Transverse colon (tissue), 4 donors: ENCODE results near the gene MTRR. TPM values are rescaled to one million over a fixed set of nuclear protein-coding genes. Genes with fewer than 3 reads are reported as not detected.

ENCODE experiments used
- DNase-seq: peaks from one replicate; pipeline ENCODE4 v3.0.0-alpha.2; 2019
- H3K27ac ChIP-seq, 4 donors: fragments of 200-600 bp; sonication (generic); 2 replicates each; pipeline ENCODE4 v1.5.1; 2016 to 2018; ENCODE audit warnings: inconsistent platforms in 4 of 4
- H3K27me3 ChIP-seq: fragments of 200-600 bp; sonication (generic); 2 replicates; pipeline ENCODE4 v1.5.1; 2017; ENCODE audit warnings: inconsistent platforms
- H3K36me3 ChIP-seq, 4 donors: fragments of 200-600 bp; sonication (generic); 2 replicates each; pipeline ENCODE4 v1.5.1; 2017 to 2019; ENCODE audit warnings: inconsistent platforms in 4 of 4
- H3K4me1 ChIP-seq, 4 donors: fragments of 200-600 bp; sonication (generic); 2 replicates each; pipeline ENCODE4 v1.5.1; 2017 to 2020; ENCODE audit warnings: inconsistent platforms in 4 of 4
- H3K4me3 ChIP-seq, 4 donors: fragments of 200-600 bp; sonication (generic); 1 replicate in 1 of 4; 2 replicates in 3 of 4; pipeline versions ENCODE4 v1.5.1 to v1.6.1; 2017 to 2019; ENCODE audit warnings: inconsistent platforms in 4 of 4
- H3K9me3 ChIP-seq, 2 donors: fragments of 200-600 bp; sonication (generic); 2 replicates each; pipeline ENCODE4 v1.5.1; 2017 to 2019; ENCODE audit warnings: inconsistent platforms in 2 of 2
- EP300 ChIP-seq: sonication (generic); formaldehyde crosslinking; IDR thresholded peaks from one replicate; pipeline ENCODE4 v1.6.1; 2017; ENCODE audit warnings: antibody characterized with exemption, low read depth
- POLR2A ChIP-seq: fragments of 450-650 bp; IDR thresholded peaks from one replicate; pipeline ENCODE4 v1.6.1; 2016; ENCODE audit warnings: antibody characterized with exemption, mild to moderate bottlenecking, moderate library complexity
- POLR2AphosphoS5 ChIP-seq, 3 donors: sonication (generic); formaldehyde crosslinking; IDR thresholded peaks; one replicate each; pipeline ENCODE4 v1.6.1; 2016; ENCODE audit warnings: antibody characterized with exemption in 3 of 3
- WGBS, 2 donors: methylation state at CpG; one replicate each; pipeline ENCODE4 v1.1.5; 2018; ENCODE audit warnings: low coverage in 1 of 2; 5-methylcytosine and 5-hydroxymethylcytosine counted together
- in situ Hi-C, 4 donors: fragments of 200-750 bp; cut with MboI; loops; one replicate each; pipeline versions ENCODE4 v1.15.0 to v1.15.1; 2017; ENCODE audit warnings: low sequenced_read_pairs in 3 of 4, low pct_ligation_motif_present in 1 of 4, low pct_unique_long_range_greater_than_20kb in 1 of 4
- intact Hi-C: fragments of 100-400 bp; cut with DNase I; formaldehyde crosslinking; loops from one replicate; pipeline ENCODE4 v1.15.1; 2023; ENCODE audit warnings: low total_unique reads
- total RNA-seq, 4 donors: library from RNA; depleted of rRNA; stranded (reverse); fragments of >200 nt; gene quantifications; one replicate each; pipeline ENCODE4 v1.1.0, GENCODE V29; 2016
- TF ChIP-seq, protein P1 (sequence below), 5 experiments: fragments of 200-600 bp in 3 of 5; fragments of 450-650 bp in 2 of 5; sonication (generic) in 3 of 5; IDR thresholded peaks; 1 replicate in 2 of 5; 2 replicates in 3 of 5; pipeline ENCODE4 v1.5.1; 2016 to 2017; ENCODE audit warnings: antibody characterized with exemption in 5 of 5, inconsistent platforms in 3 of 5, mild to moderate bottlenecking in 2 of 5, moderate library complexity in 1 of 5

Gene MTRR
- total RNA-seq, 4 donors from 2014 or later = 31.4 to 120 (median 43.4) TPM

DNA sequence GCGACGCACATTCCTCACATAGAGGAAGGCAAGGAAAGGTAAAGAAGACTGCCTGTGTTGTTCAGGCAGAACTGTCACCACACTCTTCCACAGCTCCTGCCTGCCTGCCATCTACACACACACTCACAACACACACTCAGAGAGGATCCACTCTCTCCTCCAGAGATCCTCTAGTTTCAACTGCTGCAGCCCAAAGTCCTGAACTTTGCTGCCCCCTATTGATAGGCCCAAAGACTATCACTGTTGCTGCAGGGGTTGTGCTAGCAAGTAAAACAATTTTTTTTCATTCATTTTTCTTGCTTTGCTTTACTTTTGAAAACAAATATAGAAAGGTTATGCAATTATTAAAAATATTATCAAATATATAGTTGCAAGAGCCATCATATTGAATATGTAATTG lies 12.1 kb upstream of the MTRR start:
- in situ Hi-C loops = no loop called here

DNA sequence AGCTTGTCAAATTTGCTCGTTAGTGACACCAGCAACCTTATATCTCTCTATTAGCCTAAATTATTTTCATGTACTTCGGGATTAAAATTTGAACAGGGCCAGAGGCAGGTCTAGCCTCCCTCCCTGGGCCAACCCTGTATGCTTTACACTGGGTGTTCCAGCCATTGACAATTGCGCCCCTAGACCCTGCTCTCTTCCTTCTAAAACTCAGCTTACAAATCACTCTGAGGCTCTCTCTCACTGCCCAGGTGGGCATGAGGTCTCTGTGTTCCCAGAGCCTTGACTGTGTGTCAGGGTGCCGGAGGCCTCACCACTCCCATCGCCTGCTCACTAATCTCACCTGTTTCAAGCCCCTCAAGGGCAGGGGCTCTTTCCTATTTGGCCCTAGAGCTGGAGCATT lies 11.6 kb upstream of the MTRR start:
- intact Hi-C loops (no loop called here), in situ Hi-C loops (no loop called here)
- H3K27me3 ChIP-seq = peaks cover 2% of the 10 kb centered on the region
- H3K36me3 ChIP-seq = peaks cover 0 to 29% (median 13%) of the 10 kb centered on the region in 4 donors
- H3K9me3 ChIP-seq = no peaks in the 10 kb centered on the region
- TF ChIP-seq, protein P1, sequence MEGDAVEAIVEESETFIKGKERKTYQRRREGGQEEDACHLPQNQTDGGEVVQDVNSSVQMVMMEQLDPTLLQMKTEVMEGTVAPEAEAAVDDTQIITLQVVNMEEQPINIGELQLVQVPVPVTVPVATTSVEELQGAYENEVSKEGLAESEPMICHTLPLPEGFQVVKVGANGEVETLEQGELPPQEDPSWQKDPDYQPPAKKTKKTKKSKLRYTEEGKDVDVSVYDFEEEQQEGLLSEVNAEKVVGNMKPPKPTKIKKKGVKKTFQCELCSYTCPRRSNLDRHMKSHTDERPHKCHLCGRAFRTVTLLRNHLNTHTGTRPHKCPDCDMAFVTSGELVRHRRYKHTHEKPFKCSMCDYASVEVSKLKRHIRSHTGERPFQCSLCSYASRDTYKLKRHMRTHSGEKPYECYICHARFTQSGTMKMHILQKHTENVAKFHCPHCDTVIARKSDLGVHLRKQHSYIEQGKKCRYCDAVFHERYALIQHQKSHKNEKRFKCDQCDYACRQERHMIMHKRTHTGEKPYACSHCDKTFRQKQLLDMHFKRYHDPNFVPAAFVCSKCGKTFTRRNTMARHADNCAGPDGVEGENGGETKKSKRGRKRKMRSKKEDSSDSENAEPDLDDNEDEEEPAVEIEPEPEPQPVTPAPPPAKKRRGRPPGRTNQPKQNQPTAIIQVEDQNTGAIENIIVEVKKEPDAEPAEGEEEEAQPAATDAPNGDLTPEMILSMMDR (IDR thresholded peaks at IDR 0.05) = no peak
- TF ChIP-seq POLR2AphosphoS5 (IDR thresholded peaks at IDR 0.05) = no peak
- WGBS, 2 donors = 68 to 85% methylated on average over 2 to 5 of the region's 5 CpGs
- no peak for DNase-seq
- no peaks in the 10 kb centered on the region for H3K4me1 ChIP-seq
- no peak overlapping the region for H3K27ac ChIP-seq
- no peak overlapping the region for H3K4me3 ChIP-seq

More for the DNA sequence above, 12.1 kb upstream of the MTRR start:
- 100% methylated on average over 2 of the region's 2 CpGs for WGBS, 2 donors
- no peak overlapping the region for H3K4me3 ChIP-seq
- TF ChIP-seq, protein P1 (IDR thresholded peaks at IDR 0.05) = peak; percentile 27 to 49 (median 45)
- no peak for TF ChIP-seq POLR2A
- H3K4me1 ChIP-seq = no peaks in the 10 kb centered on the region
- peak; percentile 10 for DNase-seq
- H3K27ac ChIP-seq = no peak overlapping the region
- no peaks in the 10 kb centered on the region for H3K9me3 ChIP-seq
- intact Hi-C loops = no loop called here
- H3K36me3 ChIP-seq = peaks cover 0 to 24% (median 10%) of the 10 kb centered on the region in 4 donors
- peaks cover 3% of the 10 kb centered on the region for H3K27me3 ChIP-seq

DNA sequence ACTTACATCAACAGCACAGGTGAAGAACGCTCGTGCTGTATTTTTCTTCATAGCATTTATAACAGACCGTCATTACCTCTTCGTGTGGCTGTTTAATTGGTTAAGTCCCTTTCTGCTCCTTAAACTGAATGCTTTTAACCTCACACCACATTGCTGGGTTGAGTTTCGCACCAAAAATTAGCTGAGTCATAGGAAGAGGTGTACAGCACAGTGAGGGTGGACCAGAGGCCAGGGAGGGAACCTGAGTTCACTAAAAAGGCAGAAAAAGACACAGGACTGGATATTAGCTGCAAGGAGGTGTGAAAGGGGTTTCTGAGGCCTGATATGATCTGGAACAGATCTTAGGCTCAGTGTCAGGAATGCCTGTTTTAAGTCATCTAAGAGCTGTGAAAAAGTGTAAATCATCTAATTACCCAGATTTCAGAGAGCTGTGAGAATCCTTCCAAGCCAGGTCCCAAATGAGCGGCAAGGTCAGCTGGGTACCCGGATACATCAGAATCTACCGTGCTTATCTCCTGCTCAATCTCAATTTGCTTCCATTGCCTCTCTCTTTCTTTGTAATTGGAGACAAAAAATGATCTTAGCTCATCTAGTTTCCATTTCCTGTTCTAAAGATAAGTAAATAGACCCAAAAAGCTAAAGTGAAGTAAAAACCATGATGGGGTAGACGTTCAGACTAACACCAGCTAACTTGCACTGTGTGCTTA lies 10.9 kb upstream of the MTRR start:
- no peak for TF ChIP-seq POLR2AphosphoS5 (IDR thresholded peaks at IDR 0.05)
- no peak for TF ChIP-seq POLR2A
- no peak for TF ChIP-seq EP300
- TF ChIP-seq, protein P1 (IDR thresholded peaks at IDR 0.05) = no peak
- Histone ChIP-seq H3K4me3 (no peak overlapping the region), H3K9me3 (no peaks in the 10 kb centered on the region), H3K27ac (no peak overlapping the region), H3K36me3 (peaks cover 0 to 34% (median 14%) of the 10 kb centered on the region in 4 donors), H3K4me1 (no peaks in the 10 kb centered on the region), H3K27me3 (no peaks in the 10 kb centered on the region)
- no peak for DNase-seq
- WGBS, 2 donors = 76 to 86% methylated on average over 9 of the region's 9 CpGs
- intact Hi-C loops = no loop called here
- in situ Hi-C loops = no loop called here

DNA sequence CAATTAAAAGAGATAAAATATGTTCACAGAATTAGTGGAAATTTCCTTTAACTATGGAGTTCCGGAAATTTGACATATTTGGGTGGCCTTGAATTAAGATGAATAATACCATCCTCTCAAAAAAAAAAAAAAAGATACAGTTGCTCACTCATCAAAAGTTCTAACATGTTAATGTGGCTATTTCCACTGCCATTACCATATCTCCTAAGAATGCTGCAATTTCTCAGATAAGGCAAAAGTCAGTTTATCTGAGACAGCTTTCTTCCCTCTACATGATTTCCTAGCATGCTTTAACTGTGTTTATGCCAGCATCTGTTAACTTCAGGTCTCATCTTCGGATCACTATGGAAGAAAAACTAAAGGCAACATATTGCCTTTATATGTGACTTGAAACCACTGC lies 2.8 kb upstream of the MTRR start:
- TF ChIP-seq EP300 (no peak), POLR2A (no peak), POLR2AphosphoS5 (IDR thresholded peaks at IDR 0.05) (no peak)
- TF ChIP-seq, protein P1 (IDR thresholded peaks at IDR 0.05) = no peak
- H3K27me3 ChIP-seq = no peaks in the 10 kb centered on the region
- H3K9me3 ChIP-seq = no peaks in the 10 kb centered on the region
- in situ Hi-C loops (no loop called here), intact Hi-C loops (no loop called here)
- no peak for DNase-seq
- H3K27ac ChIP-seq = no peak overlapping the region
- 78 to 79% methylated on average over 1 to 2 of the region's 2 CpGs for WGBS, 2 donors
- H3K36me3 ChIP-seq = peaks cover 0 to 19% (median 7%) of the 10 kb centered on the region in 4 donors
- no peak overlapping the region for H3K4me3 ChIP-seq
- peaks cover 15 to 39% (median 23%) of the 10 kb centered on the region in 4 donors for H3K4me1 ChIP-seq
